Spleen (tissue), 7 donors: ENCODE measurements around the gene NUDT15.

Experiments used
- POLR2A ChIP-seq, 3 donors: fragments of 450-650 bp; IDR thresholded peaks; one replicate each; pipeline ENCODE4 v1.5.1; 2017; ENCODE audit warnings: antibody characterized with exemption in 3 of 3, mild to moderate bottlenecking in 1 of 3
- POLR2AphosphoS5 ChIP-seq, 3 donors: sonication (generic); formaldehyde crosslinking; IDR thresholded peaks; one replicate each; pipeline ENCODE4 v1.5.1; 2017; ENCODE audit warnings: antibody characterized with exemption in 3 of 3
- TF ChIP-seq, protein P1 (sequence below), 11 experiments: fragments of 200-600 bp in 7 of 11; fragments of 450-650 bp in 4 of 11; sonication (generic) in 4 of 11; IDR thresholded peaks in 8 of 11; conservative IDR thresholded peaks in 3 of 11; 1 replicate in 7 of 11; 2 replicates in 4 of 11; pipeline versions ENCODE4 v1.4.0 to v1.8.0; 2016 to 2021; ENCODE audit warnings: antibody characterized with exemption in 11 of 11, inconsistent platforms in 4 of 11, mild to moderate bottlenecking in 1 of 11
- donor health status: DM: no; HTN: no; CAD: no; lungs with moderate emphysema.
- donor health status: DM: no; HTN: no; CAD: no.
- donor health status: DM: no; HTN: no; CAD: no.

DNA sequence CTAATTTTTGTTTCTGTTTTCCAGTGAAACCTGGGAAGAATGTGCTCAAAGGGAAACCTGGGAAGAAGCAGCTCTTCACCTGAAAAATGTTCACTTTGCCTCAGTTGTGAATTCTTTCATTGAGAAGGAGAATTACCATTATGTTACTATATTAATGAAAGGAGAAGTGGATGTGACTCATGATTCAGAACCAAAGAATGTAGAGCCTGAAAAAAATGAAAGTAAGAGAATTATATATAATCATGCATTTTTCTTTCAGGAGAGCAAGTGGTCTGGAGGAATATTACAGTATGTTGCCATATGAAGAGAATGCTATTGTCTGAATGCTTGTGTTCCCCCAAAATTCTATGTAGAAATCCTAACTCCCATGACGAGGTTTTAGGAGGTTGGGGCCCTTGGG, 3.4 kb downstream of the NUDT15 start:
- TF ChIP-seq, protein P1, sequence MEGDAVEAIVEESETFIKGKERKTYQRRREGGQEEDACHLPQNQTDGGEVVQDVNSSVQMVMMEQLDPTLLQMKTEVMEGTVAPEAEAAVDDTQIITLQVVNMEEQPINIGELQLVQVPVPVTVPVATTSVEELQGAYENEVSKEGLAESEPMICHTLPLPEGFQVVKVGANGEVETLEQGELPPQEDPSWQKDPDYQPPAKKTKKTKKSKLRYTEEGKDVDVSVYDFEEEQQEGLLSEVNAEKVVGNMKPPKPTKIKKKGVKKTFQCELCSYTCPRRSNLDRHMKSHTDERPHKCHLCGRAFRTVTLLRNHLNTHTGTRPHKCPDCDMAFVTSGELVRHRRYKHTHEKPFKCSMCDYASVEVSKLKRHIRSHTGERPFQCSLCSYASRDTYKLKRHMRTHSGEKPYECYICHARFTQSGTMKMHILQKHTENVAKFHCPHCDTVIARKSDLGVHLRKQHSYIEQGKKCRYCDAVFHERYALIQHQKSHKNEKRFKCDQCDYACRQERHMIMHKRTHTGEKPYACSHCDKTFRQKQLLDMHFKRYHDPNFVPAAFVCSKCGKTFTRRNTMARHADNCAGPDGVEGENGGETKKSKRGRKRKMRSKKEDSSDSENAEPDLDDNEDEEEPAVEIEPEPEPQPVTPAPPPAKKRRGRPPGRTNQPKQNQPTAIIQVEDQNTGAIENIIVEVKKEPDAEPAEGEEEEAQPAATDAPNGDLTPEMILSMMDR (IDR thresholded peaks at IDR 0.05 in 8 of 11, conservative IDR thresholded peaks at IDR 0.05 in 3 of 11) = no peak
- TF ChIP-seq POLR2A (IDR thresholded peaks at IDR 0.05) (no peak), POLR2AphosphoS5 (IDR thresholded peaks at IDR 0.05) (no peak)
